ENCODE data around the gene CYB561. TPM values are rescaled to one million over a fixed set of nuclear protein-coding genes. Genes with fewer than 3 reads are reported as not detected.

Gene CYB561
- total and polyA plus RNA-seq, 2 donors (not counting 3 experiments of a cell fraction or from before 2014, with no cell fraction given): 34.9 to 71.1 TPM

- FAIRE-seq (no peak), DNase-seq (ENCODE audit: low read depth, low spot score) (no peak)
- no peak overlapping the region for H3K4me3 ChIP-seq (replicated peaks in 1 of 3; ENCODE audit: insufficient read depth in 1 of 3, low read depth in 1 of 3, low read length in 3 of 3)
- dilution Hi-C loops (cut with MboI; ENCODE audit: extremely low pct_ligation_motif_present, low sequenced_read_pairs): no loop called here
- ChIA-PET POLR2A (interaction anchor here (1.1 to 1.8 kb wide), 2 partner anchors 12 to 44 kb away, joined by 4 to 5 read pairs; partner anchors contain the start of gene CYB561), CTCF (interaction anchor here (0.8 to 15.0 kb wide), 14 partner anchors 8 to 762 kb away, joined by 3 to 540 read pairs (median 5); partner anchors contain the start of genes ACE and CYB561)
- H3K27ac ChIP-seq (ENCODE audit: insufficient read depth, low read depth, low read length): peak overlapping the region; percentile 75
- BruUV-seq (replicated peaks): no TSS peak
- no peak overlapping the region for H3K4me2 ChIP-seq (ENCODE audit: insufficient read depth, low read length)
- H3K9ac ChIP-seq (replicated peaks; ENCODE audit: extremely low read depth, insufficient read depth, low read length): peak overlapping the region; percentile 33
- intact Hi-C loops (cut with micrococcal nuclease): loop anchor here (1.0 to 2.0 kb wide), 2 partner anchors 13 to 117 kb away; partner anchors contain the start of gene DCAF7
- H3K79me2 ChIP-seq (ENCODE audit: control insufficient read depth, insufficient read depth, low read length): no peaks in the 10 kb centered on the region
- no peaks in the 10 kb centered on the region for H3K9me3 ChIP-seq (replicated peaks; ENCODE audit: control insufficient read depth, insufficient read depth, low read length)
- H3K9me1 ChIP-seq (replicated peaks; ENCODE audit: control insufficient read depth, extremely low read depth, insufficient read depth, low read length): no peaks in the 10 kb centered on the region
- TF ChIP-seq FOS (IDR thresholded peaks at IDR 0.05; ENCODE audit: borderline replicate concordance, insufficient read depth, low read length) (no peak), GATA2 (IDR thresholded peaks at IDR 0.05; ENCODE audit: insufficient read depth, insufficient read length, low read depth, low read length) (no peak), POLR2AphosphoS5 (IDR thresholded peaks at IDR 0.05; ENCODE audit: insufficient read depth, low read depth, low read length) (no peak), JUN (IDR thresholded peaks at IDR 0.05; ENCODE audit: borderline replicate concordance, insufficient read depth, insufficient read length, low read depth) (no peak), MYC (IDR thresholded peaks at IDR 0.05; ENCODE audit: low read depth, low read length) (no peak), POLR2A (IDR thresholded peaks at IDR 0.05; ENCODE audit: low read depth, low read length) (no peak), EZH2 (IDR thresholded peaks at IDR 0.05; ENCODE audit: borderline replicate concordance, low read depth, low read length, severe bottlenecking) (no peak)
- TF ChIP-seq, protein P1, sequence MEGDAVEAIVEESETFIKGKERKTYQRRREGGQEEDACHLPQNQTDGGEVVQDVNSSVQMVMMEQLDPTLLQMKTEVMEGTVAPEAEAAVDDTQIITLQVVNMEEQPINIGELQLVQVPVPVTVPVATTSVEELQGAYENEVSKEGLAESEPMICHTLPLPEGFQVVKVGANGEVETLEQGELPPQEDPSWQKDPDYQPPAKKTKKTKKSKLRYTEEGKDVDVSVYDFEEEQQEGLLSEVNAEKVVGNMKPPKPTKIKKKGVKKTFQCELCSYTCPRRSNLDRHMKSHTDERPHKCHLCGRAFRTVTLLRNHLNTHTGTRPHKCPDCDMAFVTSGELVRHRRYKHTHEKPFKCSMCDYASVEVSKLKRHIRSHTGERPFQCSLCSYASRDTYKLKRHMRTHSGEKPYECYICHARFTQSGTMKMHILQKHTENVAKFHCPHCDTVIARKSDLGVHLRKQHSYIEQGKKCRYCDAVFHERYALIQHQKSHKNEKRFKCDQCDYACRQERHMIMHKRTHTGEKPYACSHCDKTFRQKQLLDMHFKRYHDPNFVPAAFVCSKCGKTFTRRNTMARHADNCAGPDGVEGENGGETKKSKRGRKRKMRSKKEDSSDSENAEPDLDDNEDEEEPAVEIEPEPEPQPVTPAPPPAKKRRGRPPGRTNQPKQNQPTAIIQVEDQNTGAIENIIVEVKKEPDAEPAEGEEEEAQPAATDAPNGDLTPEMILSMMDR (IDR thresholded peaks at IDR 0.05; ENCODE audit: extremely low read depth in 1 of 2, insufficient read depth in 1 of 2, low read depth in 1 of 2, low read length in 2 of 2): no peak
- TF ChIP-seq, protein P2, sequence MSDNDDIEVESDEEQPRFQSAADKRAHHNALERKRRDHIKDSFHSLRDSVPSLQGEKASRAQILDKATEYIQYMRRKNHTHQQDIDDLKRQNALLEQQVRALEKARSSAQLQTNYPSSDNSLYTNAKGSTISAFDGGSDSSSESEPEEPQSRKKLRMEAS (IDR thresholded peaks at IDR 0.05; ENCODE audit: insufficient read depth, insufficient read length): no peak
- H4K20me1 ChIP-seq (replicated peaks; ENCODE audit: control insufficient read depth, extremely low read depth, insufficient read depth, low read length): no peaks in the 10 kb centered on the region
- peaks cover 32% of the 10 kb centered on the region for H3K4me1 ChIP-seq (ENCODE audit: control insufficient read depth, extremely low read depth, insufficient read depth, low read length)
- no peak overlapping the region for H2AFZ ChIP-seq (ENCODE audit: low read depth, low read length)
- H3K36me3 ChIP-seq (ENCODE audit: control insufficient read depth in 2 of 2, extremely low read depth in 1 of 2, insufficient read depth in 2 of 2, low read length in 2 of 2): peaks cover 0 to 6% of the 10 kb centered on the region in 2 experiments
- H3K27me3 ChIP-seq (ENCODE audit: control insufficient read depth in 2 of 2, insufficient read depth in 2 of 2, low read length in 2 of 2): no peaks in the 10 kb centered on the region
Observed at GRCh38 chr17:63433746-63434591, 12.1 kb downstream of the CYB561 start.

Measured in endothelial cell of umbilical vein (primary cell).